ENCODE data around the gene PEAR1. TPM values are rescaled to one million over a fixed set of nuclear protein-coding genes. Genes with fewer than 3 reads are reported as not detected.

Gene PEAR1
- total RNA-seq, 1 experiment from 2014 or later: 9.8 TPM

DNA sequence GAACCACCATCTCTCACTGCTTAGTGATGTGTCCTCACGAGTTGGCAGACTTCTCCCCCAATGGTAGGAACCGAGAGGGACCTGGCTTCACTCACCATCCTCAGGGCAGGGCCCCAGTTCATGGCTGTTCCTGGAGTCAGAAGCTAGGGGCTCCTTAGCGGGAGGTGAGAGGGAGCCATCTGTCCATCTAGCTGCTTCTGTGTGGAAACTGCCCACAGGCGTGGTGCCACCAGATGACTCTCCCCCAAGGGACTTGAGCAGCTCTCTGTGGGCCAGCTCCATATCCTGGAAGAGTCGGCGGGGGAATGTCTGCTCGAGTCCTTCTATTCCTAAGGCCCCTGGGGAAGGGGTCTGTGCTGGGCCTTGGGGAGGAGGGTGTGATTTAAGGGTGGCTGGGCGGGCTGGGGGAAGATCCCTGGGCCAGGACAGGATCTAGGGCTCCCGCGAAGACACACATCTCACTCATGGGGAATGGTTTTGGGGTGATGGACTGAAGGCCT, 43.3 kb downstream of the PEAR1 start:
- Histone ChIP-seq H3K4me1 (replicated peaks; ENCODE audit: insufficient read depth) (no peaks in the 10 kb centered on the region), H3K9me2 (ENCODE audit: insufficient read depth) (no peaks in the 10 kb centered on the region), H3K4me2 (no peak overlapping the region), H3K79me2 (ENCODE audit: low read depth) (no peaks in the 10 kb centered on the region), H3K27me3 (ENCODE audit: insufficient read depth, low read depth) (no peaks in the 10 kb centered on the region), H2AFZ (no peak overlapping the region), H3K27ac (no peak overlapping the region), H3F3A (ENCODE audit: insufficient read depth, low read depth) (no peaks in the 10 kb centered on the region; the same call in 1 of the 2 replicates), H3K9me3 (ENCODE audit: insufficient read depth, low read depth) (no peaks in the 10 kb centered on the region), H3K4me3 (no peak overlapping the region), H4K20me1 (ENCODE audit: insufficient read depth) (no peaks in the 10 kb centered on the region), H3K36me3 (ENCODE audit: low read depth) (no peaks in the 10 kb centered on the region; the same call in 1 of the 2 replicates)
- DNase-seq: no peak
- CTCF ChIA-PET: interaction anchor here (0.6 kb wide), 1 partner anchor 88 kb away, joined by 4 read pairs; no protein-coding TSS in a partner anchor
- intact Hi-C loops (cut with micrococcal nuclease; ENCODE audit: unreplicated experiment): no loop called here
- no peak for TF ChIP-seq EZH2 (IDR thresholded peaks at IDR 0.05; ENCODE audit: low read depth)
- TF ChIP-seq, protein P1, sequence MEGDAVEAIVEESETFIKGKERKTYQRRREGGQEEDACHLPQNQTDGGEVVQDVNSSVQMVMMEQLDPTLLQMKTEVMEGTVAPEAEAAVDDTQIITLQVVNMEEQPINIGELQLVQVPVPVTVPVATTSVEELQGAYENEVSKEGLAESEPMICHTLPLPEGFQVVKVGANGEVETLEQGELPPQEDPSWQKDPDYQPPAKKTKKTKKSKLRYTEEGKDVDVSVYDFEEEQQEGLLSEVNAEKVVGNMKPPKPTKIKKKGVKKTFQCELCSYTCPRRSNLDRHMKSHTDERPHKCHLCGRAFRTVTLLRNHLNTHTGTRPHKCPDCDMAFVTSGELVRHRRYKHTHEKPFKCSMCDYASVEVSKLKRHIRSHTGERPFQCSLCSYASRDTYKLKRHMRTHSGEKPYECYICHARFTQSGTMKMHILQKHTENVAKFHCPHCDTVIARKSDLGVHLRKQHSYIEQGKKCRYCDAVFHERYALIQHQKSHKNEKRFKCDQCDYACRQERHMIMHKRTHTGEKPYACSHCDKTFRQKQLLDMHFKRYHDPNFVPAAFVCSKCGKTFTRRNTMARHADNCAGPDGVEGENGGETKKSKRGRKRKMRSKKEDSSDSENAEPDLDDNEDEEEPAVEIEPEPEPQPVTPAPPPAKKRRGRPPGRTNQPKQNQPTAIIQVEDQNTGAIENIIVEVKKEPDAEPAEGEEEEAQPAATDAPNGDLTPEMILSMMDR (conservative IDR thresholded peaks at IDR 0.05): no peak
- no TSS peak for BruUV-seq (replicated peaks)
- POLR2A ChIA-PET (ENCODE audit: unreplicated experiment): interaction anchor here (0.6 kb wide), 1 partner anchor 231 kb away, joined by 20 read pairs; no protein-coding TSS in a partner anchor

DNA sequence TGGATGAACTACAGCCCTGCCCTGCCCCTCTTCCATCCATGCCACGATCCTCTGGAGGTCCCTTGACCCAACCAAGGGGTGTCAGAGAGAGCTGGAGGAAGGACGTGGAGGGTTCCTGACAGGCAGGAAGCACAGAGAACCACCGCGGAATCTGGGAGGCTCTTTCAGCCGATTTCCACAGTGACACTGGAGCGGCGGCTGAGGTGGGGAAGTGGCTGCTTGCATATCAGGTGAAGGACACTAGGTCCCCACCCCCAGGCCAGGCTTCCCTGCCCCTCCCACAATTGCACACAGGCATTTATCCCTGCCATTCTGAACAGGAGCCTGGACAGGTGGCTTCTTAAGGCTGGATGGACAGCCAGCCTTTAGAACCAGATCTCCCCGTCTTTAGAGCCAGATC, 44.4 kb downstream of the PEAR1 start:
- Histone ChIP-seq H3K36me3 (ENCODE audit: low read depth) (no peaks in the 10 kb centered on the region; the same call in 1 of the 2 replicates), H4K20me1 (ENCODE audit: insufficient read depth) (no peaks in the 10 kb centered on the region), H3K4me3 (no peak overlapping the region), H3K27ac (no peak overlapping the region), H3K9me2 (ENCODE audit: insufficient read depth) (no peaks in the 10 kb centered on the region), H2AFZ (no peak overlapping the region), H3K4me2 (no peak overlapping the region), H3F3A (ENCODE audit: insufficient read depth, low read depth) (no peaks in the 10 kb centered on the region), H3K4me1 (replicated peaks; ENCODE audit: insufficient read depth) (no peaks in the 10 kb centered on the region), H3K27me3 (ENCODE audit: insufficient read depth, low read depth) (no peaks in the 10 kb centered on the region), H3K79me2 (ENCODE audit: low read depth) (no peaks in the 10 kb centered on the region), H3K9me3 (ENCODE audit: insufficient read depth, low read depth) (no peaks in the 10 kb centered on the region)
- DNase-seq: no peak
- CTCF ChIA-PET: interaction anchor here (0.7 kb wide), 1 partner anchor 137 kb away, joined by 3 read pairs; no protein-coding TSS in a partner anchor
- TF ChIP-seq, protein P1 (conservative IDR thresholded peaks at IDR 0.05): no peak
- TF ChIP-seq EZH2 (IDR thresholded peaks at IDR 0.05; ENCODE audit: low read depth): no peak
- BruUV-seq (replicated peaks): no TSS peak
- intact Hi-C loops (cut with micrococcal nuclease; ENCODE audit: unreplicated experiment): no loop called here
- POLR2A ChIA-PET (ENCODE audit: unreplicated experiment): no interaction called here

DNA sequence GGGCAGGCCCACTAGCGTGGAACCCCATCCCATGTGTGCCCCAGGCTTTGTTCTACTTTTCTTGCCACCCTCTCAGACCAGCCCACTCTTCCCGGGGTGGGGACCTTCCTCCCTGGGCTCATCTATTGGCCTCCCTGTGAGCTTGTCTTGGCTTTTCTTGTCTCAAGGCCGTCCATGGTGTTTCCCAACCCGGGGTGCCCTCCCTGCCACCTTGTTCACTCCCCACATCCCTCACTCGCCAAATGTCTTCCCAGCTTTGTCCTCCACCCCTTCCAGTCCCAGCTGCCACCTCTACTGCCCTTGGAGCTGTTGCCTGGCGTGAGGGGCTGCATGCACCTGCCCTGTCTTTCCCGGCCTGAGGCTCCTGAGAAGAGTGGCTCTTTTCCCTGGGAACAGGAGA, 45.3 kb downstream of the PEAR1 start:
- no peaks in the 10 kb centered on the region for H3K9me3 ChIP-seq (ENCODE audit: insufficient read depth, low read depth)
- H3K27ac ChIP-seq: no peak overlapping the region
- H3F3A ChIP-seq (ENCODE audit: insufficient read depth, low read depth): no peaks in the 10 kb centered on the region
- H3K27me3 ChIP-seq (ENCODE audit: insufficient read depth, low read depth): no peaks in the 10 kb centered on the region
- H3K4me1 ChIP-seq (replicated peaks; ENCODE audit: insufficient read depth): no peaks in the 10 kb centered on the region
- intact Hi-C loops (cut with micrococcal nuclease; ENCODE audit: unreplicated experiment): no loop called here
- no peak for DNase-seq
- H3K4me3 ChIP-seq: no peak overlapping the region
- no peak overlapping the region for H3K4me2 ChIP-seq
- H2AFZ ChIP-seq: no peak overlapping the region
- no peaks in the 10 kb centered on the region for H3K79me2 ChIP-seq (ENCODE audit: low read depth)
- BruUV-seq (replicated peaks): no TSS peak
- no peaks in the 10 kb centered on the region for H4K20me1 ChIP-seq (ENCODE audit: insufficient read depth)
- H3K36me3 ChIP-seq (ENCODE audit: low read depth): no peaks in the 10 kb centered on the region; the same call in 1 of the 2 replicates
- TF ChIP-seq EZH2 (IDR thresholded peaks at IDR 0.05; ENCODE audit: low read depth): no peak
- TF ChIP-seq, protein P1 (conservative IDR thresholded peaks at IDR 0.05): no peak
- POLR2A ChIA-PET (ENCODE audit: unreplicated experiment): no interaction called here
- CTCF ChIA-PET: no interaction called here
- no peaks in the 10 kb centered on the region for H3K9me2 ChIP-seq (ENCODE audit: insufficient read depth)
